ENCODE results near the gene CBLB.
A peak's percentile ranks its signal among the peaks of the same experiment; 100 is the strongest.
"Not testable (repeated sequence)": the region's sequence is repeated elsewhere in the genome, so short reads cannot be mapped to it uniquely, and the experiment has no call there.

The CBLB gene

GRCh38 chr3:105844704-105845103 lies 24.1 kb downstream of the CBLB start:
- DNase-seq = no peak

DNA sequence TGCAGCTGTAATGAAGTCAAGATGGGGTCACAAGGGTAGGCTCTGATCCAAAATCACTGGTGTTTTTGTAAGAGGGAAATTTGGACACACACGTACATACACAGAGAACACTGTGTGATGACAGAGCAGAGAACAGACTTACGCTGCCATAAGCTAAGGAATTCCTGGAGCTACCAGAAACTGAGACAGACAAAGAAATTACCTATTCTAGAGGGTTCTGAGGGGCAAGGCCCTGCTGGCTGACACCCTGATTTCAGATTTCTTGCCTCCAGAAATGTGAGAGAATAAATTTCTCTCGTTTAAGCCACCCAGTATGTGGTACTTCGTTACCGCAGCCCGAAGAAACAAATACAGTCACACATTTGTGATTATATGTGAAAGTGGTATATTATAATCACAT lies 24.8 kb downstream of the CBLB start:
- DNase-seq = no peak

GRCh38 chr3:105842943-105843342 lies 25.9 kb downstream of the CBLB start:
- DNase-seq = no peak

- DNase-seq = no peak
Measured at GRCh38 chr3:105842449-105842848, 26.4 kb downstream of the CBLB start.

GRCh38 chr3:105837947-105838346 lies 30.9 kb downstream of the CBLB start:
- no peak for DNase-seq

DNA sequence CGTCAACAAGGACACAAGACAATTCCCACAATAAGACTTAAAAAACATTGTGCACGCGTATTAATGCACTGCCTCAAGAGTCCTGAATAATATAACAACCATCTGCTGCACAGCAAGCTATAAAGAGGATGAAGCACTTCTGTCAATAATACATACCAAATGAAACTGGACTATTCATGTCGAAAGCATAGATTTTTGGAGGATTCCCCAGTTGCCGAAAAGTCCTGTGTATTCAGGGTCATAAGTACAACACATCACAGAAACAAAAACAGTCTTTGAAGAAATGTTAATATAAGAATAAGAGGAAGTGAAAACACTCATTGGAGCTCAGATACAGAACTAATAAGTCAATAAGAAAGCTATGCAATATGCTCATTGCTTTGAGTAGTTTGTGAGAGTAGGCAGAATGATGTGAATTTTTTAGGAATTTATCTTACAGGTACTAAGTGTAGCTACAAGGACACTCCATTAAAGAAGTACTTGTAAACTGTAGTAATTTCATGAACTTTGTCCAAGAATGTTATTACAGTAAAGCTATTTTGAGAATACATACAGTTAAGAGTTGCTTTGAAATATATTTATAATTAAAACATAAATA lies 31.6 kb downstream of the CBLB start:
- DNase-seq = peak; percentile 23

GRCh38 chr3:105836533-105836932 lies 32.3 kb downstream of the CBLB start:
- no peak for DNase-seq

DNA sequence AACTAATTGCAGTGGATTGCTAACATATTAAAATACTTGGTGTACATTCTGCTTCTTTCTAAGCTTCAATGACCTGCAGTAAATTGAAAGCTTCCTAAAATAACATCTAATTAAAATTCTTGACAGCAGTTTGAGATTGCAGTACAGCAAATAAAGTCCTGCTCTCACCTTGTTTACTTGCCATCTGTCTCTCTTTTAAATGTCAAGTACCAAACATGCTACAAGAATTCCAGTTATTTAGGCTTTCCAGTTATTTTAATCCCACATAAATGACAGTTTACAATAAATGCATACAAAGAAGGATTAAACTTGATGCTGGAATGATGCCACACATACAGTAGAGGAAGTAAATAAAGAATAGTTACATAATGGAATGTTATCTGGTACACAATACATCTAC lies 33.2 kb downstream of the CBLB start:
- DNase-seq = peak; percentile 22

DNA sequence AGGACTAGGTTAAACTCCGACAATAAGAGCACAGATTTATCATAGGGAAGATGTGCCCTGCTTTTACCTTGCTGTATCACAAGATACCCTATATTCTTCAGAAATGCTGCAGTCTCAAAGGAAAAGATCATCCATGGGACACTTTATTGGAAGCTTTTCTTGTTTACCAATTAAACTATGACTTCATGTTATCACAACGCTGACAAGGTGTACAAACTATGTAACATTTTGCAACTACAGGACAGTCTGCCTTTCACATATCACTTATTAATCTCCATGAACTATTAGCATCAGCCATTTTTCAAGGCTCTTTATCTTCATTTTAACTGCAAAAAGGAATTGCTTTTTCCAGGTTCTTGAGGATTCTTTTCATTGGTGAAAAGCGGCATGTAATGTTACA lies 34.0 kb downstream of the CBLB start:
- no peak for DNase-seq

DNA sequence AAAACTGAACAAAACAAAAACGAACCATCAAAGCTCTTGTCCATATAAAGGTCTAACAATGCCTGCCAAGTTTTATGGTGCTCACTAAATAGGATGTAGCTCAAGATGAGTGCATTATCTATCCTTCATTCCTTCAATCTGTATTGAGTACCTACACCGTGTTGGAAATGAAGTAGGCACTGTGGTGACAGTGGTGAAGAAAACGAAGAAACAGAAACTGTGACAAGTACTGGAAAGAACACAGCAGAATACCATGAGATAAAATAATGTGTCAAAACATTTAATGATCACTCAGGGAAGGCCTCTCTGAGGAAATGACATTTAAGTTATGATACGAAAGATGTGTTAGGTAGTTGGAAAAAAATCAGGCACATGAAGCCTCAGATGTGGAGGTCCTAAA lies 36.2 kb downstream of the CBLB start:
- DNase-seq = no peak

DNA sequence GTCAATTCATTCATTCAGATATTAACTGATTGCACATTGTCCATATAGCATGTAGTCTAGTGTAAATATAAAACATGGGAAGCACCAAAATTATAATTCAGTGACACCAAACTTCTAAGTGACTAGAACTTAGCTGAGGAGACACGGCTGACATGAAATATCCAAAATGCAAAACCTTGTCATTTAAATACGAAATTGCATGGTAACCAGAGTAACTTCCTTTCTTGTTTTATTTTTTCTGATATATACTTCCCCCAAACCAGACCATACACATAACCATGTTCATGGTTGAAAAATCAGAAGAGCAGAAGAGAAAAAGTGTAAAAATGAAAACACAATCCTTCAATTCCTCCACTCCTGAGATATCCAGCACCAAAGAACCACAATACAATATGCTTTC lies 38.0 kb downstream of the CBLB start:
- DNase-seq = no peak

DNA sequence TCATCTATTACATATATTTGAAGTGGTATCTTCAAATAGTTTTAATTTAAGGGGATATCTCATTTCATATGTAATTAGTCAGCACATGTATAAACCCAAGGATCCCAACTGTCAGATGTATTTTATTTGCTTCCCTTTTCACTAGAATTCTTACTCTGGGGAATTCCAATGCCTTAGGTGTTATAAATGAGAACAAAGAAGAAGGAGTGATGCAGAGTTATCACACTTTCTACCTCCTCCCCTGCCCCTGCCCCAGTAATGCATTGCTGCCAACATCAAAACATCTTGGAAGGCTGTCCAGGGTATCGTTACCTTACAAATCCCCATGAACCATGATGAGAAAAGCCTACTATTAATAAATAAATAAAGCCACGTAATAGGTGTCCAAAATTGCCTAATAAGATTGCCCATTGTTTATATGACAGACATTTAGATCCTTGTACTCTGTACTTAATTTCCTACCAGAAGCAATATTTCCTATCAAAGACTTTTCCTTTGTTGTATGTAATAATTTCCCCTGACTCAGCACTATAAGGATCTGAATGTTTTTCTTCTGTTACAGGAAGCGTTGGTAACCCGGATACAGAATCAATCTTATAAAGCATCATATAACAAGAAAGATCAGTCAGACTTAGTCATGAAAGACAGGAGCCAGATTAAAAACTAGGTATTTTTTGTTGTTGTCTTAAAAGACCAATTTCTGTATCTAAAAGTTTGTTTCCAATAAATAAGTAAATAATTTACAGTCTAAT lies 38.8 kb downstream of the CBLB start:
- no peak for DNase-seq

GRCh38 chr3:105829229-105829628 lies 39.6 kb downstream of the CBLB start:
- no peak for DNase-seq

DNA sequence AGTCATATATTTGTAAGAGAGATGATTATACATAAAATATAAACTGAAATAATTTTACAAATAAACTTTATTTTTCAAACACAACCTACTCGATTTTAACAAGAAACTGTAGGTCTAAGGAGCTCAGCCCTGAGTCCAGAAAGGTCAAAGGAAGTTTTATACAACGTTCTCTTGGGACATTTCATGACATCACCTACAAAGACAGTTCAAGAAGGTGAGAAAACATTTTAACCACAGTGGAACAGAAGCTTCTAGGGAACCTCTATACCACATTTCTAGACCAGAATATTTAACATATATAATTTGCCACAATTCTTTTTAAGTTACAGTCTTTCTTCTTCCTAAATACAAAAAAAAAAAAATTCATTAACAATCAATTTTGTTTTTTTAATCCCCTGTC lies 40.1 kb downstream of the CBLB start:
- DNase-seq = no peak

GRCh38 chr3:105827959-105828358 lies 40.9 kb downstream of the CBLB start:
- no peak for DNase-seq

- DNase-seq = no peak
Measured at GRCh38 chr3:105826778-105827634, 41.8 kb downstream of the CBLB start.

- DNase-seq = no peak
Measured at GRCh38 chr3:105824129-105824528, 44.7 kb downstream of the CBLB start.

DNA sequence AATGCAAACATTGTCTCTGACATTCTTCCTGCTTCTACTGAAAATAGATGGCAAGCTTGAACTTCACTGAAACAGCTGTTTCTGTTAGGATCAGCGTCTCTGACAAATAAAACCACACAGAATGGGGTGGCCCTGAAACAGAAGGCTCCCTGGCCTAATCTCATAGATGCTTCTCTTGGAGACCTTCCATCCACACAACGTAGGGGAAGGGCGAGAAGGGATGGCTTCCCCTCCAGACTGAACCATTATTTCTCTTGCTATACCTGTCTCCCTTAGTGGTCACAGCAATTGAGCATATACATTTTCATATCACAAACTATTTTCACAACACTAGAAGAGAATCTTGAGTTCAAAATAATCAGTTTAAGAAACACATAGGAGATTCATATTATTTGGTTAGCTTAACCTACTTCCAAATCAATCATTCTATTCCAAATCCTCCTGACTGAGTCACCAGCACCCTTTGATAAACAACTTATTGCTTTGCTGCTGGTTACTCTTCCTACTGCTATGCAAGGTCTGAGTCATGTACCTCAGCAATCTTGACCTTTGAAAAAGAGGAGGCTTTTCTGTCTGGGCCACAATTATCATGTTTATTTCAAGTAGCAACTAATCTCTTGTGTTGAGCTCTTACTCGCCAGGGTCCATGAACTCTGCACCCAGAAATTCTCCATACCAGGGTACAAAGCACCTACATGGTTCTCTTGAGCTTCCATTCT lies 45.5 kb downstream of the CBLB start:
- DNase-seq = no peak

DNA sequence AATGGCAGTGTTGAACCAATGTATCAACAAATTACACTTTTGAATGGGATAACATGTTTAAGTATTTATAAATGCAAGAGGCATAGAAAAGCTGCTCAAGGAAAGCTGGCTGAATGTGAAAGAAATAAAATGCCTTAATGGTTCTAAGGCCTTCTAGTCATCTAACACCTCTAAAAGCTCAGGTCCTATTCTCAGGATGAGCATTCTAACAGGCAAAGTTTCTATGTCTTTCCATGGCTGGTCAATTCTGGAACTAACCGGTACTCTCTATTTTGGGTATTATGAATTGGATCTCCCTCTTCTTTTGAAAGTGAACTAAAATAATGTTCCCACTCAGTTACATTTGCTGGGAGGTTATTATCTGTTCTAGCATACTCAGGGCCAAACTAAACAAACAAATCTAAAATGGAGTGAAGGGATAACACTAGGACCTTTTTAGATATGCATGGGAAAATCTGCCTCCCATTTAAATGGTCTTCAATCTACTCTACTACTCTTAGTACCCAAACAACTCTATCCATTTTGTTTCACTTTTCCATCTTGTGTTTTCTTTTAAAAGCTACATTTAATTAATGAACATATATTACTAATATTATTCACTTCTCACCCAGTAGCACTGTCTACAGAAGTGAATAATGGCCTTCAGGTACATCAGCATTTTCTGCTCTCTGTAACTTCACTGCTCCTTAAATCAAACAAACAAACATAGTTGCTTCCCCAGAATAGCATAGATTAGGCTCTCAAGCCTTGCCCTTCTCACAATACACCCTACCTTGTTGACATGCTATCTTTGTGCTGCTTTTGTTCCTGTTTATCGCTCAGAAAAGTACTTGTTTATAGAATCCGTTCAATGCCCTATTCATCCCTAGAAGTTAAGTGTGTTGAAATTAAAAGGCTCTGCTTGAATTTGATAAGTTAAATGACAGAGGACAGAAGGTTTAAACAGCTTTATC lies 46.4 kb downstream of the CBLB start:
- no peak for DNase-seq

DNA sequence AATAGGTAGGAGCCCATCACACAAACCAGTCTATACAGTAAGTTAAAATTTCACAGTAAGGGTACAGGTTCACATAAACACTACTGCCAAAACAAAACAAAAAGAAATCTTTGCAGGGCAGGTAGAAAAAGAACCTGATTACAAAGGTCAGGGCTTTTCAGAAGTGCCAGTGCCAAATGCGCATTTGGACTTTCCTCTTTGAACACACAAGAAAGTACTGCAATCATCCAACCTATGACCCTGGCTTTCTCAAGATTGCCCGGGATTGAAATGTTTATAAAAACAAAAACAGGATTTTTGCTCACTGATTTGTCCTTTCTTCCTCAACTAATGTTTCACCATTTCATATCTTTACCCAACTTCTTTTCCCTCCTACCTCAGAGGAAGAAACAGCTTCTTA lies 47.4 kb downstream of the CBLB start:
- no peak for DNase-seq

- DNase-seq = no peak
Measured at GRCh38 chr3:105816833-105817232, 52.0 kb downstream of the CBLB start.

DNA sequence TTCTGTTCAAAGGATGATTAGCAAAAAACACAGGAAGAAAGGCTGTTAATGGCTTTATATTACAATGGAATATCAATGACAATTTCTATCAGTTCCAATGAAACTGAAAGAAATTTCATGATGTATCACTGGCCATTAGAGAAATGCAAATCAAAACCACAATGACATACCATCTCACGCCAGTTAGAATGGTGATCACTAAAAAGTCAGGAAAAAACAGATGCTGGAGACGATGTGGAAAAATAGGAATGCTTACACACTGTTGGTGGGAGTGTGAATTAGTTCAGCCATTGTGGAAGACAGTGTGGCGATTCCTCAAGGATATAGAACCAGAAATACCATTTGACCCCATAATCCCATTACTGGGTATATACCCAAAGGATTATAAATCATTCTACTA lies 53.5 kb downstream of the CBLB start:
- DNase-seq = not testable (repeated sequence)
